Duodenal mucosa (tissue), 2 donors: ENCODE measurements around the gene CGREF1.

Source experiments
- H3K27ac ChIP-seq: one replicate; pipeline ENCODE4 v1.7.0; 2013; ENCODE audit warnings: low read depth, low read length
- H3K27me3 ChIP-seq, 2 donors: one replicate each; pipeline ENCODE4 v1.7.0; 2013; ENCODE audit warnings: low read length in 2 of 2, control low read depth in 1 of 2; ENCODE audit not compliant: insufficient read depth in 2 of 2, control insufficient read depth in 1 of 2
- H3K36me3 ChIP-seq, 2 donors: one replicate each; pipeline ENCODE4 v1.7.0; 2013; ENCODE audit warnings: low read length in 2 of 2, control low read depth in 1 of 2; ENCODE audit not compliant: insufficient read depth in 2 of 2, control insufficient read depth in 1 of 2
- H3K4me1 ChIP-seq, 2 donors: one replicate each; pipeline ENCODE4 v1.7.0; 2013; ENCODE audit warnings: low read length in 2 of 2, control low read depth in 1 of 2; ENCODE audit not compliant: insufficient read depth in 2 of 2, control insufficient read depth in 1 of 2
- H3K4me3 ChIP-seq, 2 donors: one replicate each; pipeline ENCODE4 v1.7.0; 2013; ENCODE audit warnings: low read length in 2 of 2, low read depth in 1 of 2
- H3K9ac ChIP-seq, 2 donors: one replicate each; pipeline ENCODE4 v1.7.0; 2013; ENCODE audit warnings: low read length in 2 of 2, low read depth in 1 of 2
- H3K9me3 ChIP-seq, 2 donors: one replicate each; pipeline ENCODE4 v1.7.0; 2013; ENCODE audit warnings: low read length in 2 of 2, control low read depth in 1 of 2; ENCODE audit not compliant: control insufficient read depth in 1 of 2

CGREF1 gene

DNA sequence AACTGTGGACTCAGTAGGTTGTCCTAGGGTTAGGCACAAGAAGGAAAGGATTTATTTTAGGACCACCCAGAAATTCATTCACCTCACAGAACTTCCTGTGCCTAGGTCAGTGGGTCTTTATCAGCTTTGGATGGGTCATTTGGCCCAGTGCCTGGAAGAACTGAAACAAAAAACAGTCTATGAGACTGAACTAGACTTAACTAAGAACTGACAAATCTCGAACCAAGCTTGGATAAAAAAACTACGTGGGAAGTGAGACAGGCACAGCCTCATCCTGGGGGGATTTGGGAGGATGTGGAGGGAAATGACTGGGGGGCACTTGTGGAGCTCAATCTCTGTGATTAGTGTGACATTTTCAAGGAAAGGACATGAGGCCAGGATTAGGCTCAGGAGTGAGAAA, 45.1 kb downstream of the CGREF1 start:
- Histone ChIP-seq H3K36me3 (peaks cover 9 to 11% of the 10 kb centered on the region in 2 donors), H3K27me3 (no peaks in the 10 kb centered on the region), H3K4me1 (peaks cover 39 to 53% of the 10 kb centered on the region in 2 donors), H3K27ac (no peak overlapping the region), H3K9ac (no peak overlapping the region), H3K9me3 (no peaks in the 10 kb centered on the region), H3K4me3 (no peak overlapping the region)

DNA sequence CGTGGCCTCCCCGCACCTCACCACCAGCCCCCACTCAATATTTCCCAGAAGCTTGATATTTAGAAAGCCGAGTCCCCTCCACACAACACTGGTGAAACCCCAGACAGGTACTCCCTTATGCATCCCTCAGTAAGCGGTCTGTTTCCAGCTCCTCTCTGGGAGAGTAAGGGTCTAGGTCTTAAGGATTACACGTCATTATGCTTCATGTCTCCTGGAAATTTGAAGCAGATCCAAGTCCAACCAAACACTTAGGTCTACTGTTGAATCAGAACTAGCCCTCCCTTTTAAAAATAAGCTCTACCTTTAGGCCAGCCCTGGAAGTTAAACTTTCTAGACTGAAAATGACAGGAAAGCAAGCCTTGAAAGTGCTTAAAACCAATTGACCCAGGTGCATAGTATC, 46.0 kb downstream of the CGREF1 start:
- H3K4me3 ChIP-seq = no peak overlapping the region
- peak overlapping the region in 1 of 2 donors; percentile 38 for H3K9ac ChIP-seq
- peak overlapping the region; percentile 89 for H3K27ac ChIP-seq
- H3K4me1 ChIP-seq = peaks cover 42 to 56% of the 10 kb centered on the region in 2 donors
- H3K36me3 ChIP-seq = peaks cover 11 to 20% of the 10 kb centered on the region in 2 donors
- H3K27me3 ChIP-seq = no peaks in the 10 kb centered on the region
- no peaks in the 10 kb centered on the region for H3K9me3 ChIP-seq

DNA sequence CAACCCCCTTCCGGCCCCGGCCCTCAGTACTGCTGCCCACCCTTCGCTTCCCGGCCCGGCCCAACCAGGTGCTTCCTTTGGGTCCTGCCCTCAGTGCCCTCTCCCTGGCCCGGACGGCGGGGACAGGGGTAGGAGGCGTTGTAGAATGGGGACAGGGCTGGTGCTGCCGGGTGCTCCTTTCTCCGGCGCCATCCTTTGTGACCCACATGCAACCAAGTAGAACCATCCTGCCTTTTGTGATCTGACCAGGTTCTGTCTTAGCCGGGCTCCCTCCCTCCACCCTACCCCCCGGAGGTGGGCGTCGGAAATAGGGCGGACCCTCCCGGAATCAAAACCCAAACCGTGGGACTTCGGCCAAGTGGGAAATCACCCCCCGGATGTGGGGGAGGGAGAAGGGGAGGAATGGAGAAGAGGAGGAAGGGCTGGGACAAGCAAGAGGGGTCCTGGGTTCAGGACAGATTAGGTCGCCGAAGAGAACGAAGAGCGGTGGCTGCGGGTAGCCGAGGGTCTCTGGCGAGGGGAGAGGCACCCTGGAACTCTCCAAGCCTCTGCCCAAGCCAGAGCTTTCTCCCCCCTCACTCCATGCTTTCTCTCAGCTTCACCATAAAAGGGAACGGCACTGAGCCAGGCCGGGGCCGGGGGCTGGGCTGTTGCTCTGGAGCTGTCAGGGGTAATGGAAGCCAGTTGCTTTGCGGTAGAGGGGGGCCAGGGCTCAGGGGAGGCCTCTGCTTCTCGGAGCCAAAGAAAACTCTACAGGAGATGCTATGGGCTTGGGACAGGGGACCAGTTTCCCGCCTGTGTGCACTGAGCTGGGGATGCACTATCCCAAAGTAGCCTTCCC, 46.7 kb downstream of the CGREF1 start:
- H3K9ac ChIP-seq = peak overlapping the region; percentile 58 to 63
- no peaks in the 10 kb centered on the region for H3K27me3 ChIP-seq
- peaks cover 11 to 25% of the 10 kb centered on the region in 2 donors for H3K36me3 ChIP-seq
- no peaks in the 10 kb centered on the region for H3K9me3 ChIP-seq
- H3K4me1 ChIP-seq = peaks cover 42 to 52% of the 10 kb centered on the region in 2 donors
- H3K27ac ChIP-seq = peak overlapping the region; percentile 89
- peak overlapping the region; percentile 73 to 96 for H3K4me3 ChIP-seq

DNA sequence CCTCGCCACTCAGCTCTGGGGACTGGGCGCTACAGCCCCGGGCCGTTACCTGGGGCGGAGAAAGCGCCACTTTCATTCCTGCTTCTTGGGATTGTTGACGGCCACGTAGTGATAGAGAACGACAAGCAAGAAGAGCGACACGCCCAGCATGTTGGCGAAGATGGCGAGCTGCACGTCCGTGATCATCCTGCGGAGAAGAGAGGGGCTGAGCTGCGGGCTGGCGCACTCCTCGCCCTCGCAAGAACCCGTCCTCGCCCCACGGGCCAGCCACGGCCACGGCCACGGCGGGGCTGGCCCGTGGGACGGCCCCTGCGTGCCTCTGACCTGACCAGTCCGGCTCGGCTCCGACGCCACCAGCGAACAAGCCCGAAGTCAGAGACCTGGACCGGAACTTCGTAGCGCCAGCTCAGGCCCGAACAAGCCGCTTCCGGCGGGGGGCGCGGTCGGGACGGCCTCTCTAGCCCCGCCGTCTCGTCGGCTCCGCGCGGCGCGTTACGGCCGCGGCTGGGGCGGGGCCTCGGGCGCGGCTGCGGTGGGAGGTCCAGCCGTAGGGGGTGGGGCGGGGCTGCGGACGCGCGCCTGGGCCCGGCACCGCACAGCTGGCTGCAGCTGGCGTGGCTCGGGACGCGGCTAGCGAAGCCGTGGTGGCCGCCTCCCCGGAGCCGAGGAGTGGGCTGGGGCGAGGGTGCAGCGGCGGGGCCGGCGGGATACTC, 47.5 kb downstream of the CGREF1 start, which contains the start of gene OST4:
TSS of gene OST4 (minus strand) at position 378 of the 713 bp plus-strand sequence.
- Histone ChIP-seq H3K4me3 (peak within 1 kb of the TSS; percentile 96 to 98), H3K4me1 (peaks cover 39 to 49% of the 10 kb centered on the region in 2 donors), H3K9me3 (no peaks in the 10 kb centered on the region), H3K36me3 (peaks cover 11 to 25% of the 10 kb centered on the region in 2 donors), H3K9ac (peak within 1 kb of the TSS; percentile 94 to 97), H3K27me3 (no peaks in the 10 kb centered on the region), H3K27ac (peak within 1 kb of the TSS; percentile 89)

DNA sequence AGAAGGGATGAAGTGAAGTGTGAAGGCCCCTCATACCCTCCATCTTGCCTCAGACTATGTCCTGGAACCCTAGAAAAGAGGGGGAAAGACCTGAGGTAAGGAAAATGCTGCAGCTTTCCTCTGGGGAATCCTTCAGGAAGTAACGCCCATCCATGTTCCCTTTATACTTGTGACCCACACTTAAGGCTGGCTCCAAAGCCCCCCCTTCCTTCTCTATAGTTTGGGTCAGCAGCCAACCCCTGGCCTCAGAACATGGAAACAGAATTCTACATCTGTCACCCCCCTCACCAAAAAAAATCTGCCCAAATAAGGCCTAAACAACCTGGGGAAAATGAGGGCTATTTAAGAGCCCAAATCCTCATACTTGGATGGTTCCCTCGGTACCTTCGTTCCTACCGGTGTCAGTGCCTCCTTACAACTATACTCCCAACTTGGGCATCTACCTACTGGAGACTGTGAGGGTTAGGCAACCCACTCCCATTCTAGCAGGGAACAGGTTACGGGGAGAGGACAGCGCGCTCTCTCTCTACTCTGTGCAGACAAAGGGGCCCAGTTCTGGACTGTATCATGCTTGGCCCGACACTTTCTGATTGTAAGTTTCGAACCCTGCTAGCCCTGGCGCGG, 48.2 kb downstream of the CGREF1 start:
- H3K4me1 ChIP-seq = peaks cover 39 to 49% of the 10 kb centered on the region in 2 donors

DNA sequence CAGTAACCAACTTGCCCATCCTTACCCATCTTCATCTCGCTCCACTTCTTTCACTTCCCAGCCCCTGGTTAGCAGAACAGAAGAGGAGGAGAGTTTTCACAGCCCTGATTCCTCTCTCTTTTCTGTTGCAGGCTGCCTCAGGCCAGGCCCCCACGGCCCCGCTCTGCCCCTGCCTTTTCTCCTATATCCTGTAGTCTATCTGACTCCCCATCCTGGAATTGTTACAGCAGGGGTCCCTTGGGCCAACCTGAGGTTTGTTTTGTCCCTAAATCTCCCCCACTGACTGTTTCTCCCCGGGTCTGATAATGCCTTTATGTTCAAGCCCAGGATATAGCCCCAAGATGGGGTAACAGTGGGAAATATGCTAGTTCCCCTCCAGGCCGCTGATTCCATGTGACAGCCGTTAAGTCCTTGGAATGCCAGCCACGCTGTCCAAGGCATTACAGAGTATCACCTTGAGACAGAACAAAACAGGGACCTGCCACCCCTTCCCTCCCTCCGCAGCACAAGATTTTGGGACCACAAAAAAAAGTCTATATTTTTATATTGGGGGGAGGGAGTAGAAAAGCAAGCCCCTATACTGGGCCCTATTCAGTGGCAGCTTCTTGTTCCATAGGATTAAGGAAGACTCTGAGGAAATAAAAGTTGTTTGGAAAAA, 48.8 kb downstream of the CGREF1 start:
- H3K27ac ChIP-seq = no peak overlapping the region
- H3K4me1 ChIP-seq = peaks cover 36 to 48% of the 10 kb centered on the region in 2 donors
- H3K9me3 ChIP-seq = no peaks in the 10 kb centered on the region
- peaks cover 18 to 30% of the 10 kb centered on the region in 2 donors for H3K36me3 ChIP-seq
- peak overlapping the region; percentile 96 to 98 for H3K4me3 ChIP-seq
- H3K9ac ChIP-seq = peak overlapping the region; percentile 94 to 97
- H3K27me3 ChIP-seq = no peaks in the 10 kb centered on the region

More for the DNA sequence above, 48.2 kb downstream of the CGREF1 start:
- no peaks in the 10 kb centered on the region for H3K9me3 ChIP-seq
- H3K27me3 ChIP-seq = no peaks in the 10 kb centered on the region
- H3K4me3 ChIP-seq = peak overlapping the region; percentile 96 to 98
- H3K9ac ChIP-seq = peak overlapping the region; percentile 94 to 97
- peak overlapping the region; percentile 88 for H3K27ac ChIP-seq
- peaks cover 12 to 25% of the 10 kb centered on the region in 2 donors for H3K36me3 ChIP-seq

DNA sequence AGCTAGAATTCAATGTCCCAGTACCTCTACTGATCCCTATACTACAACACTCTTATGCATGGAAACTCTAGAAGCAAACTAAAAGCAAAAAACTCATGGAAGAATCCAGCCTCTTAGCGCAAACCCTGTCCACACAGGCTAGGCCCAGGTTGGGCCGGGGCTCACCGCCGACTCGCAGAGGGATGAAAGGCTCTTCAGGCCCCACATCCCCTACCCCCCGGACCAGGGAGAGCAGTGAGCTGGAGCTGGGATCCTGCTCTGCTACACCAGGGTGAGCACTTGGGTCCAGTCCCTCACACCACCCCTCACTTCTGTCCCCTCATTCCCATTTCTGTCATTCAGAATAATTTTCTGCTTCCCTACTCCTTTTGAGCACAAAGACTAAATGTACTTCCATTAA, 49.5 kb downstream of the CGREF1 start:
- Histone ChIP-seq H3K9me3 (no peaks in the 10 kb centered on the region), H3K4me1 (peaks cover 30 to 42% of the 10 kb centered on the region in 2 donors), H3K27ac (no peak overlapping the region), H3K9ac (peak overlapping the region; percentile 5 to 94), H3K4me3 (no peak overlapping the region), H3K27me3 (no peaks in the 10 kb centered on the region), H3K36me3 (peaks cover 19 to 32% of the 10 kb centered on the region in 2 donors)

DNA sequence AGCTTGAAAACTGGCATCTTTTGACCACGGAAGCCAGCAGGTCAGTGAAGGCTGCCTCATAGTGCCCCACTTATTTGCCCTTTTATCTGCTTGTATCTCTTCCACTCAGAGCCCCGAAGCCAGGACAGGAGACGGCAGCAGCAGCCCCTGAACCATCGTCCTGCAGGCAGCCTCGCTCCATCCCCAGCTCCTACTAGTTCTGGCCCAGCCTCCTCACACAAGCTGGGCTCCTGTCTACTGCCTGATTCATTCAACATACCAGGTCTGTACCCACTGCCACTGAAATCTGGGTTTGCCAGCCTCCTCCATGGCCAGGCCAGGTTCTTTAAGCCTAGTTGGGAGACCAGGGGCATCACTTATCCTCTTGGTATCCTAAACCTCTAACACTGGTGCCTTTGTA, 51.5 kb downstream of the CGREF1 start:
- Histone ChIP-seq H3K27ac (no peak overlapping the region), H3K4me1 (peaks cover 32 to 33% of the 10 kb centered on the region in 2 donors), H3K9me3 (no peaks in the 10 kb centered on the region), H3K4me3 (no peak overlapping the region), H3K27me3 (no peaks in the 10 kb centered on the region), H3K36me3 (peaks cover 19 to 34% of the 10 kb centered on the region in 2 donors), H3K9ac (no peak overlapping the region)

DNA sequence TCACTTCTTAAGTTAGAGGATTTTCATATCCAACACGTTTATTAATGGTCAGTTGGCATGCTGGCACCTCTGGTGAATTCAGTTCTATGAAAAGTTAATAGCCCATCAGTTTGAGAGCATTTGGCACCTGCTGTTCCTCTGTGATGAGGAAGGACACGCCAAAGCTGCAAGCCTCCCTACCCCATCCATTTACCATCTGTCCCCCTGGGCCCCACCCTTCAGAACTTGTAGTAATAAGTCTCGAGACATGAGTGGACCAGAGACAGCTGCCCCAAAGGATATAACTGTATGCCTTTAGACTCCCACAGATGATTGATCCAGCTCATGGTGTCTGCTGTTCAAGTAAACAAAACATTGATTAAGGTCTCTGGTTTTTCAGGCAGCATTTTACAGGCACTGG, 53.8 kb downstream of the CGREF1 start:
- Histone ChIP-seq H3K9ac (no peak overlapping the region), H3K27ac (no peak overlapping the region), H3K36me3 (peaks cover 19 to 37% of the 10 kb centered on the region in 2 donors)

More for the DNA sequence above, 53.8 kb downstream of the CGREF1 start:
- no peak overlapping the region for H3K4me3 ChIP-seq
- H3K9me3 ChIP-seq = no peaks in the 10 kb centered on the region
- peaks cover 16 to 20% of the 10 kb centered on the region in 2 donors for H3K4me1 ChIP-seq
- H3K27me3 ChIP-seq = no peaks in the 10 kb centered on the region
